HG03135 (cell line): ENCODE results near the gene ARHGAP32.
"Not testable (repeated sequence)": the region's sequence is repeated elsewhere in the genome, so short reads cannot be mapped to it uniquely, and the experiment has no call there.

ENCODE experiments used
- ATAC-seq: cut with Tn5 transposase; IDR thresholded peaks from one replicate; pipeline ENCODE4 v1.9.1; 2021; ENCODE audit warnings: mild to moderate bottlenecking, moderate library complexity; ENCODE audit not compliant: unreplicated experiment

Gene ARHGAP32

GRCh38 chr11:129041611-129042018, 150.5 kb downstream of the ARHGAP32 start:
- no peak for ATAC-seq

- ATAC-seq = no peak
Observed at GRCh38 chr11:129040934-129041333, 151.2 kb downstream of the ARHGAP32 start.

GRCh38 chr11:129035244-129035643, 156.9 kb downstream of the ARHGAP32 start:
- no peak for ATAC-seq

GRCh38 chr11:129034001-129034400, 158.1 kb downstream of the ARHGAP32 start:
- ATAC-seq = no peak

GRCh38 chr11:129023968-129024676, 168.0 kb downstream of the ARHGAP32 start:
- no peak for ATAC-seq

- no peak for ATAC-seq
Observed at GRCh38 chr11:129021295-129021694, 170.8 kb downstream of the ARHGAP32 start.

GRCh38 chr11:129018991-129019390, 173.1 kb downstream of the ARHGAP32 start:
- no peak for ATAC-seq

GRCh38 chr11:129018126-129018525, 174.0 kb downstream of the ARHGAP32 start:
- ATAC-seq = no peak

- no peak for ATAC-seq
Observed at GRCh38 chr11:129013737-129014475, 178.2 kb downstream of the ARHGAP32 start.

- no peak for ATAC-seq
Observed at GRCh38 chr11:129012880-129013279, 179.2 kb downstream of the ARHGAP32 start.

GRCh38 chr11:129006161-129006560, 186.0 kb downstream of the ARHGAP32 start:
- no peak for ATAC-seq

GRCh38 chr11:128999165-128999564, 193.0 kb downstream of the ARHGAP32 start:
- ATAC-seq = not testable (repeated sequence)

- no peak for ATAC-seq
Observed at GRCh38 chr11:128988242-128988970, 203.7 kb downstream of the ARHGAP32 start.

GRCh38 chr11:128985880-128986279, 206.2 kb downstream of the ARHGAP32 start:
- no peak for ATAC-seq

- ATAC-seq = no peak
Observed at GRCh38 chr11:128983023-128983422, 209.1 kb downstream of the ARHGAP32 start.

- ATAC-seq = no peak
Observed at GRCh38 chr11:128981254-128981653, 210.9 kb downstream of the ARHGAP32 start.

- no peak for ATAC-seq
Observed at GRCh38 chr11:128970598-128971190, 221.4 kb downstream of the ARHGAP32 start.

- no peak for ATAC-seq
Observed at GRCh38 chr11:128968916-128969315, 223.2 kb downstream of the ARHGAP32 start.

GRCh38 chr11:128967578-128967977, 224.5 kb downstream of the ARHGAP32 start:
- no peak for ATAC-seq

GRCh38 chr11:128965485-128965884, 226.6 kb downstream of the ARHGAP32 start:
- peak; percentile 95 for ATAC-seq

GRCh38 chr11:128964463-128964930, 227.6 kb downstream of the ARHGAP32 start:
- no peak for ATAC-seq
